ENCODE results near the gene CUEDC1. TPM values are rescaled to one million over a fixed set of nuclear protein-coding genes. Genes with fewer than 3 reads are reported as not detected.

The CUEDC1 gene
- total RNA-seq, 1 experiment from 2014 or later, result 61.4 TPM

GRCh38 chr17:57970710-57971109 lies 15.5 kb upstream of the CUEDC1 start:
- BruUV-seq (replicated peaks), result no TSS peak
- Histone ChIP-seq H3F3A (ENCODE audit: insufficient read depth, low read depth) (peaks cover 24% of the 10 kb centered on the region), H3K27me3 (ENCODE audit: insufficient read depth, low read depth) (no peaks in the 10 kb centered on the region), H3K9me2 (ENCODE audit: insufficient read depth) (no peaks in the 10 kb centered on the region), H3K27ac (no peak overlapping the region), H4K20me1 (ENCODE audit: insufficient read depth) (no peaks in the 10 kb centered on the region), H3K4me3 (no peak overlapping the region), H3K9me3 (ENCODE audit: insufficient read depth, low read depth) (no peaks in the 10 kb centered on the region), H3K4me1 (replicated peaks; ENCODE audit: insufficient read depth) (no peaks in the 10 kb centered on the region), H3K79me2 (ENCODE audit: low read depth) (no peaks in the 10 kb centered on the region), H3K4me2 (no peak overlapping the region), H3K36me3 (ENCODE audit: low read depth) (peaks cover 26% of the 10 kb centered on the region), H2AFZ (no peak overlapping the region)
- no peak for DNase-seq
- ChIA-PET CTCF (no interaction called here), POLR2A (ENCODE audit: unreplicated experiment) (no interaction called here)
- intact Hi-C loops (cut with micrococcal nuclease; ENCODE audit: unreplicated experiment), result no loop called here
- no peak for TF ChIP-seq CTCF (conservative IDR thresholded peaks at IDR 0.05)
- no peak for TF ChIP-seq EZH2 (IDR thresholded peaks at IDR 0.05; ENCODE audit: low read depth)

- Histone ChIP-seq H3K4me2 (no peak overlapping the region), H3K9me3 (ENCODE audit: insufficient read depth, low read depth) (no peaks in the 10 kb centered on the region), H3K4me3 (no peak overlapping the region), H4K20me1 (ENCODE audit: insufficient read depth) (no peaks in the 10 kb centered on the region), H3F3A (ENCODE audit: insufficient read depth, low read depth) (peaks cover 15% of the 10 kb centered on the region; the same call in 1 of the 2 replicates), H3K9me2 (ENCODE audit: insufficient read depth) (no peaks in the 10 kb centered on the region), H3K27me3 (ENCODE audit: insufficient read depth, low read depth) (no peaks in the 10 kb centered on the region), H3K36me3 (ENCODE audit: low read depth) (0 out of 2 replicates have a peak, but pooled peaks cover 7% of the 10 kb centered on the region), H2AFZ (no peak overlapping the region), H3K4me1 (replicated peaks; ENCODE audit: insufficient read depth) (no peaks in the 10 kb centered on the region), H3K27ac (no peak overlapping the region), H3K79me2 (ENCODE audit: low read depth) (no peaks in the 10 kb centered on the region)
- intact Hi-C loops (cut with micrococcal nuclease; ENCODE audit: unreplicated experiment), result no loop called here
- DNase-seq, result no peak
- ChIA-PET POLR2A (ENCODE audit: unreplicated experiment) (no interaction called here), CTCF (no interaction called here)
- no TSS peak for BruUV-seq (replicated peaks)
- no peak for TF ChIP-seq EZH2 (IDR thresholded peaks at IDR 0.05; ENCODE audit: low read depth)
- no peak for TF ChIP-seq CTCF (conservative IDR thresholded peaks at IDR 0.05)
These were observed 13.2 kb upstream of the CUEDC1 start for GRCh38 chr17:57968456-57968855.

- H3K4me1 ChIP-seq (replicated peaks; ENCODE audit: insufficient read depth), result no peaks in the 10 kb centered on the region
- no peaks in the 10 kb centered on the region for H3K27me3 ChIP-seq (ENCODE audit: insufficient read depth, low read depth)
- no peak overlapping the region for H3K4me2 ChIP-seq
- intact Hi-C loops (cut with micrococcal nuclease; ENCODE audit: unreplicated experiment), result no loop called here
- H3K36me3 ChIP-seq (ENCODE audit: low read depth), result no peaks in the 10 kb centered on the region
- TF ChIP-seq EZH2 (IDR thresholded peaks at IDR 0.05; ENCODE audit: low read depth), result no peak
- TF ChIP-seq CTCF (conservative IDR thresholded peaks at IDR 0.05), result no peak
- no peak overlapping the region for H3K27ac ChIP-seq
- peaks cover 15% of the 10 kb centered on the region; the same call in 1 of the 2 replicates for H3F3A ChIP-seq (ENCODE audit: insufficient read depth, low read depth)
- H3K9me2 ChIP-seq (ENCODE audit: insufficient read depth), result no peaks in the 10 kb centered on the region
- no peak overlapping the region for H3K4me3 ChIP-seq
- POLR2A ChIA-PET (ENCODE audit: unreplicated experiment), result no interaction called here
- no peak for DNase-seq
- no peak overlapping the region for H2AFZ ChIP-seq
- no TSS peak for BruUV-seq (replicated peaks)
- no peaks in the 10 kb centered on the region for H4K20me1 ChIP-seq (ENCODE audit: insufficient read depth)
- H3K9me3 ChIP-seq (ENCODE audit: insufficient read depth, low read depth), result no peaks in the 10 kb centered on the region
- H3K79me2 ChIP-seq (ENCODE audit: low read depth), result no peaks in the 10 kb centered on the region
- CTCF ChIA-PET, result no interaction called here
These were observed 11.7 kb upstream of the CUEDC1 start for GRCh38 chr17:57966875-57967274.

Data from PC-9 (cell line).